Astrocyte of the spinal cord (primary cell): ENCODE measurements around the gene TTC17.
A peak's percentile ranks its signal among the peaks of the same experiment; 100 is the strongest.

ENCODE experiments used
- DNase-seq: peaks from one replicate; pipeline ENCODE4 v3.0.0; 2011; ENCODE audit warnings: low read depth, low spot score
- H3K4me3 ChIP-seq: 2 replicates; pipeline ENCODE4 v1.5.1; 2011; ENCODE audit warnings: low read depth, mild to moderate bottlenecking, low read length, moderate library complexity
- in situ Hi-C: cut with HindIII; loops from 2 replicates; pipeline ENCODE4 v1.10.0; 2017; ENCODE audit warnings: low sequenced_read_pairs
- TF ChIP-seq, protein P1 (sequence below): IDR thresholded peaks from 2 replicates; pipeline ENCODE4 v1.5.1; 2012; ENCODE audit warnings: low read depth, mild to moderate bottlenecking, low read length, inconsistent platforms

The TTC17 gene

DNA sequence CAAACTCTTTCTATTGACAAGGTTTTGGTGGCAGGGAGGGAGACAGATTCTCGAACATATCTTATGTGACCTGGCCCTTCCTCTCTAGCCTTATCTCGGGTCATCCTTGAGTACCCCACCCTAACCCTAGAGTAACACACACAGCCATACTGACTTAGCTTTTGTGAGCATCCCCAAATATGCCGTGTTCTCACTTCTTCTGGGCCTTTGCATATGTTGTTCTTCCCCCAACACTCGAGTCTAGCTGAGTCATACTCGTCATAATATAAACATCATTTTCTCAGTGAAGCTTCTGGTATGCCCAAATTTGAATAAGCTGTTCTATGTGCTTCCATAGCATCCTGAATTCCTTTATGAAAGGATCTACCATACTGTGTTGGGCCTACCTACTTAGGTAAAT lies 8.0 kb downstream of the TTC17 start:
- TF ChIP-seq, protein P1, sequence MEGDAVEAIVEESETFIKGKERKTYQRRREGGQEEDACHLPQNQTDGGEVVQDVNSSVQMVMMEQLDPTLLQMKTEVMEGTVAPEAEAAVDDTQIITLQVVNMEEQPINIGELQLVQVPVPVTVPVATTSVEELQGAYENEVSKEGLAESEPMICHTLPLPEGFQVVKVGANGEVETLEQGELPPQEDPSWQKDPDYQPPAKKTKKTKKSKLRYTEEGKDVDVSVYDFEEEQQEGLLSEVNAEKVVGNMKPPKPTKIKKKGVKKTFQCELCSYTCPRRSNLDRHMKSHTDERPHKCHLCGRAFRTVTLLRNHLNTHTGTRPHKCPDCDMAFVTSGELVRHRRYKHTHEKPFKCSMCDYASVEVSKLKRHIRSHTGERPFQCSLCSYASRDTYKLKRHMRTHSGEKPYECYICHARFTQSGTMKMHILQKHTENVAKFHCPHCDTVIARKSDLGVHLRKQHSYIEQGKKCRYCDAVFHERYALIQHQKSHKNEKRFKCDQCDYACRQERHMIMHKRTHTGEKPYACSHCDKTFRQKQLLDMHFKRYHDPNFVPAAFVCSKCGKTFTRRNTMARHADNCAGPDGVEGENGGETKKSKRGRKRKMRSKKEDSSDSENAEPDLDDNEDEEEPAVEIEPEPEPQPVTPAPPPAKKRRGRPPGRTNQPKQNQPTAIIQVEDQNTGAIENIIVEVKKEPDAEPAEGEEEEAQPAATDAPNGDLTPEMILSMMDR: no peak
- in situ Hi-C loops: no loop called here
- DNase-seq: peak; percentile 40
- H3K4me3 ChIP-seq: no peak overlapping the region

DNA sequence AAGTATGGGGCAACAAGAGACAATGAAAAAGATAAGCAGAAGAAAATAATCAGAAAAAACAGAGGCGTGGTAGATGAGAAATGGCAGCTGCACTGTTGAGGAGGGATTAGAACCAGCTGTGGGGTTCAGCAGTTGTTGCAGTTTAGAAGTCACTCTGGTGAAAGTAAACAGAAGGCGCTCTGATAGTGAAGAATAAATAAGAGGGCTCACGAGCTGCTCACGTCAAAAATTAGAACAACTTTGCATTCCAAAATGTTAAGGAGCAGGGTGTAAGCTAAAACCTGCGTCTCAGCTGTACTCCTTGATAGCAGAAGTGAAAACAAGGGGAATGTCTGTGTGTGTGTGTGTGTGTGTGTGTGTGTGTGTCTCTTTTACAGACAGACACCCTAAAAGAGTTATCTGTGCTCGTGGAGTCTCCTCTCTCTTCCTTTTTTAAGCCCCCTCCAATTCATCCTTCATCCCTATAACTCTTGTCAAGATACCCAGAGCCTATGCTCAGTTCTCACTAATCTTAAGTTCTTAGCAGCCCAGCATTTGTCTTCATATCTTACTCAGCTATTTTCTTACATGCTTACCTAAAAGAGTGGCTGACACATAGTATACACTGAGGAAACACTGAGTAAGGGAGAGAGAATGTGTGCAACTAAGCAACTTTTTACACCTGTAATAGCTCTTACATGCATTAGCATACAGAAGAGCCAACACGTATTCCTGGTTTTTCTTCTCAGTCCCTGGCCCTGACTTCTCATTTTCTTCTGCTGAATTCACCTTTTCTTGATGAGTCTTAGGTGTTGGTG lies 8.9 kb downstream of the TTC17 start:
- DNase-seq: no peak
- H3K4me3 ChIP-seq: no peak overlapping the region
- TF ChIP-seq, protein P1: no peak
- in situ Hi-C loops: no loop called here

DNA sequence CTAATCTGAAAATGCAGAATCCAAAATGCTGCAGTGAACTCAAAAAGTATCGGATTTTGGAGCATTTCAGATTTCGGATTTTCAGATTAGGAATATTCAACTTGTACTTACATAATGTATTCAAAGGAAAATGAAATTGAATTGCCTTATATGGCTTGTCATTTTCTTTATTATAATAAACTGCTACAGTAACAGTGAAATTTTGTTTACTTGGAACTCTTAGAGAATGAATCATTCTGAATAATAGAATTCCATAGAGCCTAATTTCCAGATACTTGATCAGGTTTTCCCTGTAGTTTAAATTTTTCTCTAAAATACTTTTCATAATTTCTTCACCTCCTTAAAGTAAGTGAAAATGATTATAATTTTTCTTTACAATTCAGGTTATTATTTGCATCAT lies 17.3 kb downstream of the TTC17 start:
- no peak overlapping the region for H3K4me3 ChIP-seq
- no peak for DNase-seq
- TF ChIP-seq, protein P1: no peak

DNA sequence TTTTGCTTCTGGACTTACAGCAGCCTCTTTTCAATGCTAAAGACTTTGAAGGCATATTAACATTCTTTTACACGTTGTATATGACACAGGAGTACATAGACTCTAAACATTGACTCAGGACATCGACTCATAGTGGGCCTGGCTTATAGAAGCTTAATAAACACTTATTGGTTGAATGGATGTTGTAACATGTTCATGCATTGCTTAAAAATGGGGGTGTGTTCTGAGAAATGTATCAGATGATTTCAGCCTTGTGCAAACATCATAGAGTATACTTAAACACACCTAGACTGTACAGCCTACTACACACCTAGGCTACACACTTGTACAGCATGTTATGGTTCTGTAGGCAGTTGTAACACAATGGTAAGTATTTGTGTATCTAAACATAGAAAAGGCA lies 17.9 kb downstream of the TTC17 start:
- TF ChIP-seq, protein P1: no peak
- peak; percentile 52 for DNase-seq
- H3K4me3 ChIP-seq: no peak overlapping the region
- in situ Hi-C loops: no loop called here

More for the DNA sequence above, 17.3 kb downstream of the TTC17 start:
- in situ Hi-C loops: no loop called here

DNA sequence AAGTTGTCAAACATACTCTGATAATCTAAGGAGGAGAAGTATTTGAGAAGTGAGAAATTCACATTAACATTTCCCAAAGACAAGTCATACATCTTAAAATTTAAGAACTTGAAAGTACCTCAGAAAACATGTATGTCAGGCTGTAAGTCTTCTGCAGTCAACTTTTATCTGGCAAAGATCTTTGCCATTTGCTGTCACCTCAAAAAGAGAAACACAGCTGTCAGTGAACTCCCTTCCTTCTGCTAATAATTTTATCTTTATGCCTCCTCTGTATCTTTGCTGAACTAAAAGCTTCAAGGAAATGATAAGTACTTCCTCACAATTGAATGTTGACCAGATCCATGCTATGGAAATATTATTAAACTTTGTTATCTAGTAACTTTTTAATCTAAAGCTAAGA lies 18.7 kb downstream of the TTC17 start:
- H3K4me3 ChIP-seq: no peak overlapping the region
- no peak for DNase-seq
- TF ChIP-seq, protein P1: no peak
- in situ Hi-C loops: no loop called here

DNA sequence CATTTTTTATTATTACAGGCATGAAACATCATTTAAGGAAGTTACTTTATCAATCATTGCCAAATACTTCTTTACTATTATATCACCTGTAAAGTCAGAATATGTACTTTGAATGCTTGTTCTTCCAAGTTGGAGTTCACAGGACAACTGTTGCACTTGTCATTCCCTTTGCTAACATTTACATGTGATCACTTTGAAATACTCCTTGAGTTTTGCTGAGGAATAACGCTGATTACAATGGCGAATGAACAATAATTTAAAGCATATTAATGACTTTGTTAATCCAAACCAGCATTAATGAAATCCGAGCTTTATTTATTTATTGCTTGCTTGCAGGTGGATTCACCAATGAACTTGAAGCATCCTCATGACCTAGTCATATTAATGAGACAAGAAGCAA lies 20.2 kb downstream of the TTC17 start:
- TF ChIP-seq, protein P1: no peak
- no peak for DNase-seq
- H3K4me3 ChIP-seq: no peak overlapping the region
- in situ Hi-C loops: no loop called here

DNA sequence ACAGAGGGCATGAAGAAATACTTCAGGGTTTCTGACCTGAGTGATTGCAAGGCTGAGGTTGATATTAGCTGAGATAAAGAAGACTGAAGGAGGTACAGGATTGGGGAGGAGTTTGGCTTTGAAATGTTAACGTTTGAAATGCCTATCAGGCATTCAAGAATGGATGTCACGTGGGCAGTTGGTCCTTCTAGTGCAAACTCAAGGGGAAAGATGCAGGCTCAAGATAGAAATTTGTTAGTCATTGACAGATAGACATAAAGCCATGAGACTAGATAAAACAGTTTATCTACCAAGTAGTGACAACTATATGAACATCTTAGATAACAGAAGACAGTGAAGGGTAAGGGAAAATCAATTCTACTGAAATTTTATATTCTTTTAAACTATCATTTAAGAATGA lies 23.1 kb downstream of the TTC17 start:
- H3K4me3 ChIP-seq: no peak overlapping the region
- no peak for DNase-seq
- in situ Hi-C loops: no loop called here
- TF ChIP-seq, protein P1: no peak
